GM19328 (cell line): ENCODE results near the gene C10orf105.

Experiments
- ATAC-seq: cut with Tn5 transposase; IDR thresholded peaks from one replicate; pipeline ENCODE4 v1.9.1; 2021; ENCODE audit warnings: mild to moderate bottlenecking, moderate library complexity; ENCODE audit not compliant: unreplicated experiment

Gene C10orf105

GRCh38 chr10:71752391-71753090, 33.0 kb upstream of the C10orf105 start:
- ATAC-seq, result no peak

- no peak for ATAC-seq
Observed at GRCh38 chr10:71751515-71752224, 32.1 kb upstream of the C10orf105 start.

- ATAC-seq, result no peak
Observed at GRCh38 chr10:71750986-71751385, 31.4 kb upstream of the C10orf105 start.

- no peak for ATAC-seq
Observed at GRCh38 chr10:71750124-71750841, 30.7 kb upstream of the C10orf105 start.

GRCh38 chr10:71749396-71749795, 29.8 kb upstream of the C10orf105 start:
- no peak for ATAC-seq

GRCh38 chr10:71748671-71749191, 29.2 kb upstream of the C10orf105 start:
- ATAC-seq, result peak; percentile 62

GRCh38 chr10:71747551-71748523, 28.3 kb upstream of the C10orf105 start:
- no peak for ATAC-seq

GRCh38 chr10:71747039-71747531, 27.5 kb upstream of the C10orf105 start:
- no peak for ATAC-seq

GRCh38 chr10:71746344-71747037, 26.9 kb upstream of the C10orf105 start:
- no peak for ATAC-seq

GRCh38 chr10:71745664-71746250, 26.2 kb upstream of the C10orf105 start:
- ATAC-seq, result no peak

- ATAC-seq, result no peak
Observed at GRCh38 chr10:71744897-71745663, 25.5 kb upstream of the C10orf105 start.

GRCh38 chr10:71743866-71744265, 24.3 kb upstream of the C10orf105 start:
- no peak for ATAC-seq

GRCh38 chr10:71743089-71743838, 23.7 kb upstream of the C10orf105 start:
- ATAC-seq, result no peak

GRCh38 chr10:71742301-71743088, 22.9 kb upstream of the C10orf105 start:
- no peak for ATAC-seq

- ATAC-seq, result no peak
Observed at GRCh38 chr10:71741671-71742070, 22.1 kb upstream of the C10orf105 start.

GRCh38 chr10:71741029-71741428, 21.5 kb upstream of the C10orf105 start:
- no peak for ATAC-seq

- no peak for ATAC-seq
Observed at GRCh38 chr10:71740069-71740653, 20.6 kb upstream of the C10orf105 start.
